GM19455 (cell line): ENCODE data around the gene UACA.
"Not testable (repeated sequence)": the region's sequence is repeated elsewhere in the genome, so short reads cannot be mapped to it uniquely, and the experiment has no call there.

ENCODE experiments used
- ATAC-seq: cut with Tn5 transposase; IDR thresholded peaks from one replicate; pipeline ENCODE4 v1.9.1; 2021; ENCODE audit not compliant: unreplicated experiment

Gene UACA, protein sequence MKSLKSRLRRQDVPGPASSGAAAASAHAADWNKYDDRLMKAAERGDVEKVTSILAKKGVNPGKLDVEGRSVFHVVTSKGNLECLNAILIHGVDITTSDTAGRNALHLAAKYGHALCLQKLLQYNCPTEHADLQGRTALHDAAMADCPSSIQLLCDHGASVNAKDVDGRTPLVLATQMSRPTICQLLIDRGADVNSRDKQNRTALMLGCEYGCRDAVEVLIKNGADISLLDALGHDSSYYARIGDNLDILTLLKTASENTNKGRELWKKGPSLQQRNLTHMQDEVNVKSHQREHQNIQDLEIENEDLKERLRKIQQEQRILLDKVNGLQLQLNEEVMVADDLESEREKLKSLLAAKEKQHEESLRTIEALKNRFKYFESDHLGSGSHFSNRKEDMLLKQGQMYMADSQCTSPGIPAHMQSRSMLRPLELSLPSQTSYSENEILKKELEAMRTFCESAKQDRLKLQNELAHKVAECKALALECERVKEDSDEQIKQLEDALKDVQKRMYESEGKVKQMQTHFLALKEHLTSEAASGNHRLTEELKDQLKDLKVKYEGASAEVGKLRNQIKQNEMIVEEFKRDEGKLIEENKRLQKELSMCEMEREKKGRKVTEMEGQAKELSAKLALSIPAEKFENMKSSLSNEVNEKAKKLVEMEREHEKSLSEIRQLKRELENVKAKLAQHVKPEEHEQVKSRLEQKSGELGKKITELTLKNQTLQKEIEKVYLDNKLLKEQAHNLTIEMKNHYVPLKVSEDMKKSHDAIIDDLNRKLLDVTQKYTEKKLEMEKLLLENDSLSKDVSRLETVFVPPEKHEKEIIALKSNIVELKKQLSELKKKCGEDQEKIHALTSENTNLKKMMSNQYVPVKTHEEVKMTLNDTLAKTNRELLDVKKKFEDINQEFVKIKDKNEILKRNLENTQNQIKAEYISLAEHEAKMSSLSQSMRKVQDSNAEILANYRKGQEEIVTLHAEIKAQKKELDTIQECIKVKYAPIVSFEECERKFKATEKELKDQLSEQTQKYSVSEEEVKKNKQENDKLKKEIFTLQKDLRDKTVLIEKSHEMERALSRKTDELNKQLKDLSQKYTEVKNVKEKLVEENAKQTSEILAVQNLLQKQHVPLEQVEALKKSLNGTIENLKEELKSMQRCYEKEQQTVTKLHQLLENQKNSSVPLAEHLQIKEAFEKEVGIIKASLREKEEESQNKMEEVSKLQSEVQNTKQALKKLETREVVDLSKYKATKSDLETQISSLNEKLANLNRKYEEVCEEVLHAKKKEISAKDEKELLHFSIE (N-terminal part only)

DNA sequence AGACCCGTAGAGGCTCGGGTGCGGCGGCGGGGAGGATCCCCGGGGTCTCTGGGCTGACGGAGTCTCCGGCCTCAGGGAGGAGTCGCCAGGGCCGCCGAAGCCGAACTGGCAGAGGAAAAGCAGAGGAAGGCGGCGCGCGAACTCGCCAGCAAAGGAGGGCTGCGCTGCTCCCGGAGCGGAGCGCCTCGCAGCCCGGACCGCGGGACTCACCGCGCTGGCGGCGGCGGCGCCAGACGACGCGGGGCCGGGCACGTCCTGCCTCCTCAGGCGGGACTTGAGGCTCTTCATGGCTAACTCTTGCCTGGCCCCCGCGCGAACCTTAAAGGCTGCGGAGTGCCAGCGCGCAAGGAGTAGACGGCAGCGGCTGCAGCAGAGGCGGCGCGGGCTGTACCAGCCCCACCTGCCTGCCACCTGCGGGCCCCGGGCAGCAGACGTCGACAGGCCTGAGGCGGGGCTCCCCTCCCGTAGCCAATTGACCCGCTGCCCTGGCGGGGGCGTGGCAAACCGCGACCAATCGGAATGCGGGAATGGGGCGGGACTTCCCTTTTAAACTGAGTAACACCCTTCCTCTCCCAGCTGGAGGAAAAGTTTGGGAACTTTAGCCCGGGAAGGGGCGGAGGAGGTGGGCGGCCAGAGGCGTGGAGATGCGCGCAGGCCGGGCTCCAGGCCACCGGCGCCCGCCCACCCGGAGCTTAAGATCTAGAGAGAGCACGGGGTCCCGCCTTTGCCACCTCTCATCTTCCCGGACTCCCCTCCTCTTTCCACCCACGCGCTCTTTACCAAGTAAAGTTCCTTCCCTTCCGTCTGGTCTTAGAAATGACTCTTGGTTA is at the start of gene UACA:
TSS of gene UACA (minus strand) at position 439 of the 830 bp plus-strand sequence. CDS start at position 288, 151 bp downstream.
- ATAC-seq = peak; percentile 94

DNA sequence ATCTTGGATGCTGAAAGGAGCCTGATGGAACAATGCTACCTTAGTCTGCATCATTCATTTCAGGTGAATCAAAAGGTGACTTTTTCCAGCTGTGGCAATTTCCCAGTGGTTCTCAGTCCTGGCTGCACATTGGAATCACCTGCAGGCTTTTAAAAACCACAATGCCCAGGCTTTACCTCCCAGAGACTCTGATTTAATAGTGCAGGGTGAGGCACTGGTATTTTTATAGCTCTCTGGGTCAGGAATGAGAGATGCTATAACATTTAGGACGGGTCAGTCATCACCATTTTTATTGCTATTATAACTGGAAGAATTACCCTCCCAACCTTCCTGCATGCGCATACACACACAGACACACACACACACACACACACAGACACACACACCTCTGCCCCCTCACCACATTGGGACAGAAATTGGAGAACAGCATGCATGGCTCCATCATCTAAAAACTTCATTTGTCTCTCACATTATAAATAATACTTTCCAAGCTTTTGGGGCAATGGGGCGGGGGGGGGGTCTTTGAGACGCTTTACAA is 49.5 kb upstream of the UACA start:
- no peak for ATAC-seq

DNA sequence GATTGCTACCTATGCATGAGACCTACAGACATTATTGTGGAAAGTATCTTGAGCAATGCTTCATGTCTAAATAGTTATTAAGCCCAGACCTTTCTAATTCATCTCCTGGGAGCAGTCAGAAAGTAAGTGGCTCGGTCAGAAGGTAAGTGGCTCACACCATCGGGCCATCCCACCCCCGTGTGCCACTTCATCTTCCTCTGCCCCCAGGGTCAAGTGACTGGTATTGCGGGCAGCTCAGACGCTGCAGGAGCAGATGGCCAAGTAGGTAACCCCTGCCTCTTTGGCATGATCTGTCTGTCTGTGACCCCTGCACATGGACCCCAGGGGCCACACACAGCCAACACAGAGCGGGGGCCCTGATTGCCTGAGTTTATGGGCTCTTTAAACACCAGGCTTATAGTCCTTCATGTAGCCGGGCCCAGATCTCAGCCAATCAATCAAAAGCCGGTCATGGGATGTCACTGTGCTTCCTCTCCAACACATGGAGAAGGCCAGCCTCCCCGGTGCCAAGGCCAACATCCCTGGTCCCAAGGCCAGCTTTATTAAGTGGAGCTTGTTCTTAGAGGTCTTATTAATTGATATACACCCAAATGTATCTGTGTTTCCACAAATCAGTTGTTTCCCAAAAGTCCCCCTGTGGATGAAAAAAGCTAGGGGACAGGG is 47.7 kb upstream of the UACA start:
- no peak for ATAC-seq

DNA sequence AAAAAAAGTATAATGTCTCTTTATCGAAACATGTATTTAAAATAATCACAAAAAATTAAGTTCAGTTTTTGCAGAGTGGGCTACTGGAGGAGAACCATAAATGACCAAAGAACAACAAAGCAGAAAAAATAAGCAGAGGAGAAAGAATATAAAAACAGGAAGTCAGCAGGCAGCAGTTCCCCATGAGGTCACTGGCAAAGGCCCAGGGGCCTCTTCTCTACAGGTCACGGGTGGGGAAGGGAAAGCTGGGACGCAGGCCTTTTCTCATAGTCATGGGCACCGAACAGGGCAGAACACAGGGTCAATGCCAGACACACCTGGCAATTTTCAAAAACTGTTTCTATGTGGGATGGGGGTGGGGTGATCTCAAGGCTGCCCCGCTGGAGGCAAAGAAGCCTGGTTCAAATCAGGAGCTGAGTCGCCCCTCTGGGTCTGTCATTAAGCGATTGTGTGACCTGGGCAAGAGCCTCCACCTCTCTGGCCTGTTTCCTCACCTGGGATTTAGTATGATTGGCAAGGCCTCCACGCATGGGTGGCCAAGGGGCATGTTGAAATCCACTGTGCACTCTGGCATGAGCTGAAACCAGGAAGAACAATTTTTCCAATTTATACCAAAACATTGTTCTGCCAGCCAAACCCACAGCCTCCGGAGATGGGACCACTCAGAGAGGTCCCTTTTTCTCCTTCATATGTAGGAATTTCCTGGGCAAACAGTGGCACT is 43.8 kb upstream of the UACA start:
- ATAC-seq = no peak

DNA sequence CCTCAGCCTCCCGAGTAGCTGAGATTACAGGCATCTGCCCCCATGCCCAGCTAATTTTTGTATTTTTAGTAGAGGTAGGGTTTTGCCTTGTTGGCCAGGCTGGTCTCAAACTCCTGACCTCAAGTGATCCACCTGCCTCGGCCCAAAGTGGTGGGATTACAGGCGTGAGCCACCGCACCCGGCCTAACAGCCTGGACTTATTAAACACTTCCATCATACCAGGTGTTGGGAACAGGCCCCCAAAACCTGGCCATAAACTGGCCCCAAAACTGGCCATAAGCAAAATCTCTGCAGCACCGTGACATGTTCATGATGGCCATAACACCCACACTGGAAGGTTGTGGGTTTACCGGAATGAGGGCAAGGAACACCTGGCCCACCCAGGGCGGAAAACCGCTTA is 41.0 kb upstream of the UACA start:
- not testable (repeated sequence) for ATAC-seq

DNA sequence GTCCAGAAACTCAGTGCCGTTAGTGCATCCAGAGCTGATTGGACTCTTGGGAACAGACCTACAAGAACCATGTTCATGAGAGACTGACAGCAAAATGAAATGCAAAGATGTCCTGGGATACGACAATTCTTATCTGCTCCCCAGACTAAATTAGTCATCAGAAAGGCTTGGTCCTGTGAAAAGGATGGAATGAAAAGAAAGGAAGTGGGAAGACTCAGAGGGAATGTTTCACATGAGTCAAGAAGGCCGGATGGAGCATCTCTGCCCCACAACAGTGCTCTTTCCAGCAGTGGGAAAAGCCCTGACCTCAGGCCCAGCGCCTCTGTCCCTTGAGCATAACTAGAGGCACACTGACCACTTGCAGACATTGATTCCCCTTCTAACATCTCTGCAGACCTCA is 39.3 kb upstream of the UACA start:
- ATAC-seq = no peak

DNA sequence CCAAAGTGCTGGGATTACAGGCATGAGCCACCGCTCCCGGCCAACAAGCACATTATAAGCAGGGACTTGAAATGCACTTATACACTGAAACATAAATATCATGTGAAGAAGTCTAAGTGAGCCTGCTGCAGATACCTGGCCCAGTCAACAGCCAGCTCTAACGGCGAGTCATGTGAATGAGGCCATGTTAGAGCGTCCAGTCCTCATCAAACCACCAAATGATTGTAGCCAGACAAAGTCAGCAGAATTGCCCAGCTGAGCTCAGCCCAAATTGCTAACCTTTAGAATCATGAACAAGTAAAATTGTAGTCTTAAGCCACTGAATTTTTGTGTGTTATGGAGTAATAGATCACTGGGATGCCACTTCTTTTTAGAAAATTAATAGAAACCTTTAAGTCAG is 37.8 kb upstream of the UACA start:
- ATAC-seq = no peak

DNA sequence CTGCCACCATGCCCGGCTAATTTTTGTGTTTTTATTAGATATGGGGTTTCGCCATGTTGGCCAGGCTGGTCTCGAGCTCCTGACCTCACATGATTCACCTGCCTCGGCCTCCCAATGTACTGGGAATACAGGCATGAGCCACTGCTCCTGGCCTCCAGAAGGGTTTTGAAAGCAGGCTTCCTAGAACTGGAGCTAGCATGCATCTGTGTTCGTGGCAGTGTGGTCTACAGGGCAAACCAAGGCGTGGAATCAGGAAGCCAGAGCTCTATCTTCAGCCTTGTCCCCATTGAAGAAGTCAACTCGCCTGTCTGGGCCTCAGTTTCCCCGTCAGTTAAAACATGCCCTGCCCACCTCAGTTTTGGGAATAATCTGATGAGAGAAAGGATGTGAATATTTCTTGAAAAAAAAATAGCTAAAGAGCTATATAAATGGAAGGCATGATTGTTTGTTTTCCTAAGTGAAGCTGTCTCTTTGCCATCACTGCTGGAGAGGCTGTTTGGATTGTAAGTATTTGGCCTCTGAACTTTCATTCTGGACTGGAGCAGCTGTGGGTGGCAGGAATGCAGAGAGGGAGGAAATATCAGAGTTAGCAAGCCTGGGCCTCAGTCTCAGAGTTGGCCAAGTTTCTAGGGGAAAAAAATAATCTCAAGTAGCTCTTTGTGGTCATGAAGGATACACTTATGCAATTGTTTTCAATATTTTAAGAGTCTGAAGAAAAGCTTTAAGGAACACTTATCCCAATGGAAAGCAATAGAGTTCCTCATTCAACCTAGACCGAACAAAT is 36.5 kb upstream of the UACA start:
- no peak for ATAC-seq

DNA sequence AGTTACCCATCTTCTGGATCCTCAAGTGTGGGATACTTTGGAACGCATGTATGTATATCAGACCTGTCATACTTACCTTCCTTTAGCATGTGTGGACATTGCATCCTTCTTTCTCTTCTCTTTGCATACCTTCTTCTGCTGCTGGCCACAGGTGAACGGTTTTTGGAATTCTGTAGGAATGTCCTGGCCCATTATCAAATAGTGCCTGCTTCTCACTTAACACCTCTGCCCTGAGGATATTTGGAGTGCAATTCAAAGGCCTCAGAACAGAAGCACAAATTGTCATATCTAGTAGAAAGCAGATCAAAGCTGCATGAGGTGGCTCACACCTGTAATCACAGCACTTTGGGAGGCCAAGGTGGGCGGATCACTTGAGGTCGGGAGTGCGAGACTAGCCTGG is 34.1 kb upstream of the UACA start:
- no peak for ATAC-seq

DNA sequence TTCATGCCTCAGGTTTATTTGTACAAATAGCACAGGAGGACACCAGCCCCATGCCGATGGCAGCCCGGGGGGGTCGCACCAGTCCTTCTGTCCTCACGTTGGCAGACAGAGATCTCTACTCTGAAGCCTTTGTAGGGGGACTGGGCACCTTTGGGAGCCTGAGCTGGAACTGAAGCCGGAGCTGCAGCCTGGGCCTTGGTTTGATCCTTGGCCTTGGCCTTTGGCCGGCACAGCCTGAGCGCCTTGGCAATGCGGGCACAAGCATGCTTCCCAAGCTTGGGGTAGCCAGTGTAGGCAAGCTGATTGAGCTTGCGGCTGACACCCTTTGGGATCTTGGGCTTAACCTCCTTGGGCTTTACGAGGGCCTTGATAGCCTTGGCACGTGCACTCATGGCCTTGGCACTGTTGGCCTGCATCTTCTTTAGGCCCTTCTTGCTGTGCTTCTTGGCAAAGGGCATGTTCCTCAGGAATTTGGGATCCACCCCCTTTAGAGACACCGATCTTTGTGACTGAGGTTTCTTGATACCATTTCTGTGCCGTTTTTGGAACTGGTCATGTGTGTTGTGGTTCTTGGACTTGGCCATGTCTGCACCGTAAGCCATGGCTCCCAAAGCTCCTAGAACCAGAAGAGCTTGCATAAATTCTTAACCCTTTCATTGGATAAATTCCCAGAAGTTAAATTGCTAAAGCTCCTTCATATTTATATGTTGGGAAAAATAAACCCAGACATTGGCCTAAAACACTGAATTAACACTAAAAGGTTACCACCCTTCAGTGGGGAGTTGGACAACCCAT is 33.4 kb upstream of the UACA start:
- ATAC-seq = no peak

DNA sequence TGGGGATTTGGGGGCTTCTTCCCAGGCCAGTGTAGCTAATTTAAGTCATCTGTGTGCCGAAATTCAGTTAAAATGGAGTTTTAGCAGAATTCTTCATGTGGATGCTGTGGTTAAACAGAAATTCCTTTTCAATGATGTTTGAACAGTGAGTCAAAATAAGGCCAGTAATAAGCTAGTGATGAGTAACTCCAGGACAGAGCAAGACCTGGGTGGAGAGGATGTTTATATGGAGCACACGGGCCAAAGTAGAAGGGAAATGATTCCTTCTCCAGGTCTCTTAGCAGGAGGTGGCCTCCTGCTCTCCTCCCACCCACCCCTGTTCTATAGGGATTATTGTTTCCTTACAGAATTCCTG is 31.9 kb upstream of the UACA start:
- ATAC-seq = no peak

DNA sequence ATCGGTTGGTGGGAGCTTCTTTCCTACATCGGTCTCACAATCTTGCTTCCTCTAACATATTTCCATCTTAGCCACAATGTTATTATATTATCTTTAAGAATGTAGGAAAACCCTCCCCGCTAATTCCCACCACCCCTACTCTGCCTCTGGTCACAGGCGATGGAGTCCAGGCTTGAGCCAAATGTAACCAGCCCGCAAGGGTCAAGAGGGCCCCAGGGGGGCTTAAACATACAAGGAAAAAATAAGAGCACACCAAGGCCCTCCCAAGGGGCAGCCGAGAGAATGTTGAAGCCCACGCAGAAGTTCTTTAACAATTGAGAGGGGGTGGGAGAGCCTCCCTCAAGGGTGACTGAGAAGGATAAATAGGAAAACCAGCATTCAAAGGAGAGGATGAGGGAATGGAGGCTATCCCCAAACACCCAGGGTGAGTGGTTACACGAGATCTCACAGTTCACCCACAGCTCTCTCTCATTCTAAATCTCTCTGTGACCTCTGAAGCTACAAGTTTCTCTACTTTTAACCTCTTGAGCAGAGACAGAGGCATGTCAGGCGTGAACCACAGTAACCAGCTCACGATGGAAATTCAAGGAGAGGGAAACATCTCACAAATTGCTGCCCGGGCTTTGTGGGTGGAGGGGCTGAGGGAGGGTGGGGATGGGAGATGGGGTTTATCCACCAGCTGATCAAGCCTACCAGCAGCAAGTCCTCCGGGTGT is 31.4 kb upstream of the UACA start:
- no peak for ATAC-seq

DNA sequence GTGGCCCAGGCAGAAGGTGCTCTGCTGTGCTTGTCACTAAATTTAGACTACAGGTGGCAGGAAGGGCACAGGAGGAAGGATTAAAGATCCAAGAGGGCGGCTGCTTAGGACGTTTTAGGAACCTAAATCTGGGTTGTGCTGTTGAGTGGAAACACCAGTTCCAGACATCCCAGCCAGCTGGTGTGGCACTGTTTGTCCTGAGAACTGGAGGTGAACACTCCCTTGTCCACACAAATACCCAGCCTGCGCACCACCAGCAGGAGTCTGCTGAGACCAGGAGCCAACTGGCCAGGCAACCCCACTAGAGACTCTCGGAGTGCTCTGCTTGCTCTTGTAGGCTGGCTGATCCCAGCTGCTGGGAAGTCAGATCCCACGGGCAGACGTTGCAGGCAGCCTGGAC is 30.3 kb upstream of the UACA start:
- ATAC-seq = no peak

DNA sequence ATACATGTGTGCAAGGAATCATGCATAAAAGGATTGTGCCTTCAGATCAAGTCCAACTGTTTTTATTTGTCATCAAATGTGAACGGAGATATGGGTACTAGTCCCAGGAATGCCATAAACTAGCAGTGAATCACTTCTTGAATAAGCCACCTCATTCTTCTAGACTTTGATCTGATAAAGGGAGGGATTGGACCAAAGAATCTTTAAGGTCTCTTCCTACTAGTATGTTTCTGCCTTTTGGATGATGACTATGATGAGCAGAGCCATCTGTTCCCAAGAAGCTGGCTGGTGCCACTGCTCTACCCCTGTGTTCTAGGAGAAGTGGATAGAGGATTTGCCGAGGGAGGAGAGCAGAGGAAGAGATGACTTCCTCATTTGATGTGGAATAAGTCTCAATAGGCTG is 28.8 kb upstream of the UACA start:
- ATAC-seq = no peak

DNA sequence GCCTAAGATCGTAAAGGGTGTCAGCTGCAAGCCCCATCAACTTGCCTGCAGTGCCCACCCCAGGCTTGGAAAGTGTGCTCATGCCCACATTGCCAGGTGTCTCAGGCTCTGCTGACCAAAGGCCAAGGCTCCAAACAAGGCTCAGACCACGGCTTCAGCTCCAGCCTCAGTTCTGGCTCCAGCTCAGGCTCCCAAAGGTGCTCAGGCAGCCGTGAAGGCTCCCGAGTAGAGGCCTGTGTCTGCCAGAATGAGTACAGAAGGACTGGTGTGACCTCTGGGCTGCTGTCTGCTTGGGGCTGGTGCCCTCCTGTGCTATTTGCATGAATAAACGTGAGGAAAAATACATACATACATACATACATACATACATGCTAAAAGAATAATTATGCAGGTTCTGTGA is 27.9 kb upstream of the UACA start:
- ATAC-seq = no peak

DNA sequence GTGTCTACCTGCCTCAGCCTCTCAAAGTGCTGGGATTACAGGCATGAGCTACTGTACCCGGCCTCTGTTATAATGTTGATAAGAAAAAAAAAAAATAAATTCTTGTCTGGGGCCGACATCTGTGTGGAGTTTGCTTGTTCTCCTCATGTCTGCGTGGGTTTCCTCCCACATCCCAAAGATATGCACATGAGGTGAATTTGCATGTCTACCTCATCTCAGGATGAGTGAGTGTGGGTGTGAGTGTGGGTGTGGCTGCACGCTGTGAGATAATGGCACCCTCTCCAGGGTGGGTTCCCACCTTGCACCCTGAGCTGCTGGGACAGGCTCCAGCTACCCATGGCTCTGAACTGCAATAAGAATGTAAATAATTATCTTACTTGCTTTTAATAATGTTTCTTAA is 25.9 kb upstream of the UACA start:
- no peak for ATAC-seq
